HG02759 (cell line): ENCODE measurements around the gene RAB33B.

ENCODE experiments used
- ATAC-seq: cut with Tn5 transposase; IDR thresholded peaks from one replicate; pipeline ENCODE4 v1.9.1; 2021; ENCODE audit warnings: mild to moderate bottlenecking, moderate library complexity; ENCODE audit not compliant: unreplicated experiment

RAB33B gene

GRCh38 chr4:139503622-139504166 lies 49.8 kb downstream of the RAB33B start:
- no peak for ATAC-seq

DNA sequence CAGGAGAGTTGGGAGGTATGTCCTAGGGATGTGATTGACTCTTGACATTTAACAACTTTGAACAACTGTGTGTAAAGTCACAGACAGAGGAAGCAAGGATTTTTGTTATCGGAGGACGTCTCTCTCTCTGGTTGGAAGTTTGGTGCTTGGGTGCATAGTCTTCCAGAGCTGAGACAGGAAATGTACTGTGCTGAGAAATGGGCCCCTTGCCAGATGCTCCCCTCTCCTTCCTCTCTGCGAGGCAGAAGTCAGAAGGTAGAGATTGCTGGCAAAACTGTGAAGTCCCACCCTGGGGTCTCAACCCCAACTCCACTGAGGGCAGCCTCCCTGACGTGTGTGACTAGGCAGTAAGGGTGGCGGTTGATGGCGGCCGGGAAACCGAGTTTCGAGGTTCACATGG lies 52.9 kb downstream of the RAB33B start:
- ATAC-seq, result no peak

GRCh38 chr4:139508581-139509237 lies 54.8 kb downstream of the RAB33B start:
- no peak for ATAC-seq

DNA sequence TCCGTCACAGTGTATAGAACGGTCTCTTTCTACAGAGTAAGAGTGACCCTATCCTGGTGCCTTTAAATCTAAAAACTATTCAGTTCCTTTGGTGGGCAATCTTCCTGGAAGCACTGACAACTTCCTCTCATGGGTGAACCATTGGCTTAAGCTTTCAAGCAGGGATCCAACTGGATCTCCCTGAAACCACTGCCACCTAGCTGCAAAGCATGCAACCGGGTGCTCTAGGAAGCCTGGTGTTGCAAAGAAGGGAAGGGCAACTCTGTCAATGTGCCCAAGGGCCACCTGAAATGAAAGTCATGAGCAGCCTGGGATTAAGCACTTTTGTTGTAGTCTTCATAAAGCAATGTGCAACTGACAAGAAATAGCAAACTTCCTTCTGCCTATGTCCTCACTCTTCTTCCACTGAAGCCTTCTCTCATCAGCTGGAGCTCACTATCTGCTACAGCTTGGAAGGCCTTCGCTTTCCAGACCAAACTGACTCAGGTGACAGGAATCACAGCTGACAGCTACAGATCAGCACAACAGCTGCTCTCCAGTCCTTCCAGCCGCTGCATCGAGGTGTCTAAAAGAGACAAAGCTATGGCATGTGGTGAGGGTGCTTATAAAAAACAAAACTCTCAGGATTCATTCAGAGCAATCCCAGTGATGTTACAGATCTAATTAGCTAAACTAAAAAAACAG lies 55.9 kb downstream of the RAB33B start:
- ATAC-seq, result no peak

GRCh38 chr4:139511320-139511719 lies 57.4 kb downstream of the RAB33B start:
- no peak for ATAC-seq

- no peak for ATAC-seq
These were observed 60.6 kb downstream of the RAB33B start for GRCh38 chr4:139514382-139515059.

GRCh38 chr4:139515531-139515958 lies 61.6 kb downstream of the RAB33B start:
- ATAC-seq, result no peak

GRCh38 chr4:139521754-139522401 lies 68.0 kb downstream of the RAB33B start:
- no peak for ATAC-seq

DNA sequence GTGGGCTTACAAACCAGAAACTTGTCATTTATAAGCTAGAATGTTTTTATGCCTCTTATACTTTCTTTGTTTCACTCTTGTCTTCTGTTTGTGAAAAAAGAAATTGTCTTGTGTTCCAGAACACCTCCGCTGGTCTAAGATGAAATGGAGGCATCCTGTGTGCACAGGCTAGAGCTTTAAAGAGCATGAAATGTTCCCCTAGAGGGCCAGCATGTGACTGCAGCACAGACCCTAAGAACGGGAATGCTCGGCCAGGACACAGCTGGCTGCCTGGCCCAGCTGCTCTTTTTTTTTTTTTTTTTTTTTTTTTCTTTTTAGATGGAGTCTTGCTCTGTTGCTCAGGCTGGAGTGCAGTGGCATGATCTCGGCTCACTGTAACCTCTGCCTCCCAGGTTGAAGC lies 68.5 kb downstream of the RAB33B start:
- no peak for ATAC-seq

DNA sequence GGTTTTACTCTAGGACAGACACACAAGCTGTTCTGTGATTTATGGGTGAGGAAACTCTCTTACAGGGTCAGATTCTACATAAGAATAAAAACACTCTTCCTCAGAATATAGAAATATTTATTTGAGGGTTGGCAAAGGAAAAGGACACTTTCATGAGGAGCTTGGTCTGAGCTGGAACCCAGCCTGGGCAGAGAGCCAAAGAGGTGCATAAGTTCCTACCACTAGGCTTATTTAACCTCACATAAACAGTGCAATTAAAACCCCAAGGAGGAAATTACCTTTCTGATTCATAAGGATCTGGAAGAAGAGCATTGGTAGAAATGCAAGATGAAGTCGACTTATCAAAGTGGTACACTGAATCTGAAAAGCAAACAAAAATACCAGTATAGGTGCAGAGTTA lies 69.2 kb downstream of the RAB33B start:
- no peak for ATAC-seq

GRCh38 chr4:139524062-139524631 lies 70.2 kb downstream of the RAB33B start:
- no peak for ATAC-seq

DNA sequence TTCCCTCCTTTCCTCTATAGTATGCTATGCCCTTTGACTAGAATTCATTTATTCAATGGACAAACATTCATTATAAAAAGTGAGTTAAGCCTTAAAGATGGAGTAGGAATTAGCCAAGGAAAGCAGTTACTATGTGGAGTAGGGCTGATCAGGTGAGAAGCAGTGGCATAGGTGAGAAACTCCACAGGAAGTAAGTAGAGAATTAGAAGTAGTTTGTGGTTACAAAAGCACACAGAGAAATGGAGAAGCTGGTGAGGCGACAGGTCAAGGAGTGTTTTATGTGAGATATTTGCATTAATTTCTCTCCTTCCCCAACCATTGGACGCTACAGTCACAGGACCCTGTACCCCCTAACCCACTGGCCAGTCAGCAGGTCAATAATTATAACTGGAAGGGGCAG lies 71.5 kb downstream of the RAB33B start:
- no peak for ATAC-seq
